IPS DF 6.9 (cell line): ENCODE data around the gene SRR.
A peak's percentile ranks its signal among the peaks of the same experiment; 100 is the strongest.

Source experiments
- DNase-seq: peaks from one replicate; pipeline ENCODE4 v3.0.0-alpha.2; 2013; ENCODE audit warnings: low read depth, low spot score
- H3K27ac ChIP-seq: one replicate; pipeline ENCODE4 v1.5.1; 2013; ENCODE audit warnings: low read length, control low read depth
- H3K27me3 ChIP-seq: 2 replicates; pipeline ENCODE4 v1.6.1; 2013; ENCODE audit warnings: mild to moderate bottlenecking, low read length; ENCODE audit not compliant: control insufficient read depth, insufficient read depth
- H3K36me3 ChIP-seq: 2 replicates; pipeline ENCODE4 v1.6.1; 2013; ENCODE audit warnings: low read length; ENCODE audit not compliant: control insufficient read depth, insufficient read depth
- H3K4me1 ChIP-seq: 2 replicates; pipeline ENCODE4 v1.6.1; 2013; ENCODE audit warnings: low read length; ENCODE audit not compliant: control insufficient read depth, insufficient read depth
- H3K4me3 ChIP-seq: 2 replicates; pipeline ENCODE4 v1.5.1; 2013; ENCODE audit warnings: mild to moderate bottlenecking, low read length
- H3K9me3 ChIP-seq: 2 replicates; pipeline ENCODE4 v1.6.1; 2013; ENCODE audit warnings: low read length, inconsistent platforms; ENCODE audit not compliant: control insufficient read depth, insufficient read depth
- WGBS: extraction: QIAGEN DNeasy Blood & Tissue Kit; methylation state at CpG from one replicate; pipeline ENCODE4 v1.1.7; 2013; ENCODE audit warnings: mixed read lengths, missing lambda C conversion rate; ENCODE audit not compliant: insufficient read length, insufficient coverage; 5-methylcytosine and 5-hydroxymethylcytosine counted together

Gene SRR

DNA sequence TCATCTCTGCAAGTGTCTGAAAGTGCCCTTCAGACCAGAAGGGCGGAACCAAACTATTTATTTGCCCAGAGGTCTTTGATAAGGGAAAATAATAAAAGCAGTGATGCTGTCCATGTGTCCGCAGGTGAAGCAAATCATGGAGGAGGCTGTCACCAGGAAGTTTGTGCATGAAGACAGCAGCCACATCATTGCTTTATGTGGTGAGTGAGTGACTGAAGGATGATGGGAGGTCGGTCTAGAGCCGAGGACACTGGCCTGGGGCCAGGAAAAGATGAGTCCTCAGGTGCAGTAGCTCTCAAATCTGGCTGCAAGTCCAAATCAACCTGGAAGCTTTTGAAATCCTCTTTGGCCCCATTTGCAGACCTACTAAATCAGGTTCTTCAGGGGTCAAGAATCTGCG lies 39.7 kb downstream of the SRR start:
- whole genome bisulfite sequencing = no CpG with 5 or more reads among the region's 5 CpGs
- H3K27me3 ChIP-seq = no peaks in the 10 kb centered on the region
- DNase-seq = no peak
- no peak overlapping the region for H3K4me3 ChIP-seq
- H3K36me3 ChIP-seq = no peaks in the 10 kb centered on the region
- peaks cover 2% of the 10 kb centered on the region; the same call in 1 of the 2 replicates for H3K4me1 ChIP-seq
- H3K9me3 ChIP-seq = no peaks in the 10 kb centered on the region
- H3K27ac ChIP-seq = no peak overlapping the region

DNA sequence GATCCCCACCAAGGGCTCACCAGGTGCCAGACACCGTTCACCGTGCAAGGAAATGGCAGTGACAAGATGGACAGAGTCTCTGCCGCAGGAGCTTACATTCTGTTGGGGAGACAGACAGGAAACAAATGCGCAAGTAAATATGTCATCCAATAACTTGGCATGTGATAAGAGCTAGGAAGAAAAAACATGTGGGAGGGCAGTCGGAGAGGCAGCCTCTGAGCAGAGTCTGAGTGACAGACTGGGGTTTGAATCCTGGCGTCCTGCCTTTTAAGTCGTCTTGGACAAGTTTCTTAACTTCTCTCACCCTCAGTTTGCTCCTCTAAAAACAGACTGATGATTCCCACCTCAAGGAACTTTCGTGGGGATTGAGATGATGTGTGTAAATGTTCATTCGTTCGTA lies 40.8 kb downstream of the SRR start:
- no CpG with 5 or more reads among the region's 10 CpGs for WGBS
- H3K4me1 ChIP-seq = peaks cover 3% of the 10 kb centered on the region; the same call in 1 of the 2 replicates
- no peak overlapping the region for H3K4me3 ChIP-seq
- H3K27me3 ChIP-seq = no peaks in the 10 kb centered on the region
- no peaks in the 10 kb centered on the region for H3K36me3 ChIP-seq
- DNase-seq = no peak
- H3K27ac ChIP-seq = no peak overlapping the region
- H3K9me3 ChIP-seq = no peaks in the 10 kb centered on the region

DNA sequence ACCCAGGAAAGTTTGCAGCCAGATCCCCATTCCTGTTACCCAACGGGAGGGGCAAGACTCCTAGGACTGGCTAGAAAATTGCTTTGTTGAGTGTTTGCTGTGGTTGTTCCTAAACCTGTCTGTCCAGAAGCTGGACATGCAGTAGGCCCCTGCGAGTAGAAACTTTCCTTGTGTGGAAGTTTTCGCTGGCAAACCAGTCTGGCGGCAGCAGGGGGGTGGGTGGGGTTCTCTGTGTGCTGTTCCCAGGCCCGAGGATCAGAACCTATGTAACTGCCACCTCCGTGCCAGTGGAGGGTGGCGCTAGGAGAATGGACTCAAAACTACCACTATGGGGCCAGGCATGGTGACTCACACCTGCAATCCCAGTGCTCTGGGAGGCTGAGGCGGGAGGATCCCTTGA lies 42.7 kb downstream of the SRR start:
- Histone ChIP-seq H3K4me1 (peaks cover 3% of the 10 kb centered on the region; the same call in 1 of the 2 replicates), H3K27me3 (no peaks in the 10 kb centered on the region), H3K4me3 (no peak overlapping the region), H3K36me3 (no peaks in the 10 kb centered on the region), H3K27ac (no peak overlapping the region), H3K9me3 (no peaks in the 10 kb centered on the region)
- whole genome bisulfite sequencing = no CpG with 5 or more reads among the region's 8 CpGs
- no peak for DNase-seq

DNA sequence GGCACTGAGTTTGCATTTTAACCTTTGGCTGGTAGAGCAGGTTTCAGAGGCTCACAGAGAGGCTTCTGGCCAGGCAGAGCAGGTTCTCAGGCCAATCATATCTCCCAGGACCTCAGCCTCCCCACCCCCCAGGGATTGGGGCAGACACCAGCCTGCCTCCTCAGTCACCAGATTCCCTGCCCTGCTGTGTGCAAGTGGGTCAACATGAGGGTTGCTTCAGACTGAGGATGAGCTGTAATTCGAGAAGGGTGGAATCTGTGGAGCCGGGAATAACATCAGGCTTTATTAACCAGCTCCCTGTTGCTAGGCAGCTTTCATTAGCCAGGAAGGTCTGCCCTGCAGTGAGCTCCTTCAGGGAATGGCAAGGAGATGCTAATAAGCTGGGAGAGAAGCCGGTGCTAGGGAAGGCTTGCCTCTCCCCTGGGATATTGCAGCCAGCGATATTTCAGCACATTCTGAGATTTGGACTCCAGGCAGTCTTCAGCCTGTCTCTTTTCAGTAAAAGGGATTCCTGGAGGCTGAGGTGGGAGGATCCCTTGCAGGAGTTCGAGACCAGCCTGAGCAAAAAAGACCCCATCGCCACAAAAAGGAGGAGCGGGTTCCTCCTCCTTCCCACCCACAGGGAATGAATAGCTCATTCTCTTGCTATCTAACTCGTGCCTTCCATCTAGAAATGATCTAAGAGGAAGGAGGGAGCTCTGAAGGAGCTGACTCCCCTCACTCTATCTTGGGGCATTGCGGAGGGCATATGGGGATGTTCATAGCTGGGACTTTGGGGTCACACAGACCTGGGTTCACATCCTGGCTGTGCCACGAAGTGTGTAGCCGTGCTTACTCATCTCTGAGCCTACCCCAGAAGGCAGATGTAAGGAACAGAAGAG lies 44.3 kb downstream of the SRR start:
- Histone ChIP-seq H3K9me3 (no peaks in the 10 kb centered on the region), H3K4me1 (peaks cover 5% of the 10 kb centered on the region; the same call in 1 of the 2 replicates), H3K4me3 (no peak overlapping the region), H3K27me3 (no peaks in the 10 kb centered on the region), H3K36me3 (no peaks in the 10 kb centered on the region), H3K27ac (peak overlapping the region; percentile 24)
- no CpG with 5 or more reads among the region's 11 CpGs for WGBS
- DNase-seq = peak; percentile 92

- Histone ChIP-seq H3K4me1 (peaks cover 5% of the 10 kb centered on the region; the same call in 1 of the 2 replicates), H3K9me3 (no peaks in the 10 kb centered on the region), H3K27me3 (no peaks in the 10 kb centered on the region), H3K4me3 (no peak overlapping the region), H3K36me3 (no peaks in the 10 kb centered on the region), H3K27ac (no peak overlapping the region)
- WGBS = no CpG with 5 or more reads among the region's 6 CpGs
- no peak for DNase-seq
Measured at GRCh38 chr17:2351269-2351668, 47.5 kb downstream of the SRR start.

GRCh38 chr17:2354311-2354710 lies 50.6 kb downstream of the SRR start:
- Histone ChIP-seq H3K36me3 (no peaks in the 10 kb centered on the region), H3K27me3 (no peaks in the 10 kb centered on the region; the same call in 1 of the 2 replicates), H3K4me3 (no peak overlapping the region), H3K9me3 (no peaks in the 10 kb centered on the region), H3K4me1 (peaks cover 5% of the 10 kb centered on the region), H3K27ac (no peak overlapping the region)
- no peak for DNase-seq
- WGBS = no CpG with 5 or more reads among the region's 8 CpGs

DNA sequence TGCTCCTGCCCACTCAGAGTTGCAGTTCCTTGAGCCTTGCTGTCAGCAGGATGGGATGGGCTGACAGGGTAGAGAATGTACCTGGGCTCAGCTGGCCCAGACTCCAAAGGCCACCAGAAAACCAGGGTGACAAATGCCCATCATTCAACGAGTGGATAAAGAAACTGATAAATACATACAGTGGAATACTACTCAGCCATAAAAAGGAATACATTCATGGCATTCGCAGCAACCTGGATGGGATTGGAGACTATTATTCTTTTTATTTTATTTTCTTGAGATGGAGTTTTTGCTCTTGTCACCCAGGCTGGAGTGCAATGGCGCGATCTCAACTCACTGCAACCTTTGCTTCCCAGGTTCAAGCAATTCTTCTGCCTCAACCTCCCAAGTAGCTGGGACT lies 53.5 kb downstream of the SRR start:
- H3K9me3 ChIP-seq = no peaks in the 10 kb centered on the region
- no peaks in the 10 kb centered on the region for H3K36me3 ChIP-seq
- no peak overlapping the region for H3K27ac ChIP-seq
- no CpG with 5 or more reads among the region's 4 CpGs for WGBS
- H3K4me1 ChIP-seq = peaks cover 5% of the 10 kb centered on the region
- no peak for DNase-seq
- H3K27me3 ChIP-seq = no peaks in the 10 kb centered on the region; the same call in 1 of the 2 replicates
- no peak overlapping the region for H3K4me3 ChIP-seq

DNA sequence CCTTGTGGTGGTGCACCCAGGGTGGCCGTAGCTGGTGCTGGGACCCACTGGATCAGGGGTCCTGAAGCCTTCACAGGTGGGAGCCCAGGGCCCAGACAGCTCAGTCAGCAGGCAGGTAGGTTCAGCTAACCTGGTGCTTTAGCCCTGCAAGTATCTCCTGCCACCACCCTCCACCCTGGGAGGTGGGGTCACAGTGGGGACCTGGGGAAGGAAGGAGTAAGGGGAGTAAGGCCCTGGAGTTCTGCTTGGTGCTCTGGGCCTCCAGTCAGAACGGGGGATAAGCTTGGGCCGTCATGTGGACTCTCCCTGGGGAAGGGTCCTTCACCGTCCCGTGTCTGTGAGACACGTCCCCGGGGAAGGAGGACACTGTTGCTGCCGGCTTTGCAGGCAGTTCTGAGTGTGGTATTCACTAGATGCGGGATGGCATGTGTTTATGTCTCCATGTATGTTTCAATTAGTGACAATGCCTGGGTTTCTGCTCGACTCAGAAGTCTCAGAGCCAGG lies 54.2 kb downstream of the SRR start:
- no peak for DNase-seq
- Histone ChIP-seq H3K9me3 (no peaks in the 10 kb centered on the region), H3K27me3 (no peaks in the 10 kb centered on the region; the same call in 1 of the 2 replicates), H3K36me3 (peaks cover 3% of the 10 kb centered on the region; the same call in 1 of the 2 replicates), H3K4me3 (no peak overlapping the region), H3K4me1 (peaks cover 3% of the 10 kb centered on the region), H3K27ac (no peak overlapping the region)
- WGBS = no CpG with 5 or more reads among the region's 10 CpGs

DNA sequence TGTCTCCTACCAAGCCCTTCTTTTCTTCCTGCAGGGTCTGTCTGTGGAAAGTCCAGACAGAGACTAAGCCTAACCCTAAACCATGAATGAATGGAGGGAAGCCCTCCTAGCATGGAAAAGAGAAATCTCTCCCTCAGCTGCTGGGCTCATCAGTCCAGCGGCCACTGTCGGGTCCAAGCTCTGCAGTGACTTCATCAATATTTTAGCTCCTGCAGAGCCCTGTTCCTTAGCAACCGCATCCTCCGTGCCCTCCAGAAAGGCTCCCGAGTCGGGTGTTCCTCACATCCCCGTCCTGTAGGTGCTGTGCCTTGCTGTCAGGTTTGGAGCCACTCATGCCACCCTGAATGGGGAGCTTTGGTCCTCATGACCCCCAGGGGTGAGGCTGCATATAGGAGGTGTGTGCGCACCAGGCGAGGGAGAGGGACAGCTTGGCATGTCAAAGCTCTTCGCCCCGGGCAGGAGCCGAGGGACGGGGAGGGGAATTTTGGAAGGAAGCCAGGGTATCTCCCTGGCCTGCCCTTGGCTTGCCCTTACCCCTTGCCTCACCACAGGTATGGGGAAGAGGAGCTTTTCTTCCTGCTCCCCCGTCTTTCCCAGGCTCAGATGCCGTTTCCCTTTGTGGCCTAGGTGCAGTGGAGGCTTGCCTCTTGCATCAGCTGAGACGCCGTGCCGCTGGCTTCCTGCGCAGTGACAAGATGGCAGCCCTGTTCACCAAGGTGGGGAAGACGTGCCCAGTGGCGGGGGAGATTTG lies 57.4 kb downstream of the SRR start:
- no peak overlapping the region for H3K27ac ChIP-seq

DNA sequence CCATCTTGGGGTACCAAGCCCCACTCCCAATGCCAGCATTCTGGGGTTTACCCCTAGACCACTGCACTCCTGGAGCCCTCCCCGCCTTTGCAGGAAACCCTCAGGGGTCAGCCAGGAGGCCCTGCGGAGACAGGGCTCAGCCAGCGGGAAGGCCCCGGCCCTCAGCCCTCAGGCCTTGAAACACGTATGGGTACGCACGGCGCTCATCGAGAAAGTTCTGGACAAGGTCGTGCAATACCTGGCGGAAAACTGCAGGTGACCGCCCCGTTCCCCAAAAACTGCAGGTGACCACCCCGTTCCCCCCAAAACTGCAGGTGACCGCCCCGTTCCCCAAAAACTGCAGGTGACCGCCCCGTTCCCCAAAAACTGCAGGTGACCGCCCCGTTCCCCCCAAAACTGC lies 58.3 kb downstream of the SRR start:
- no CpG with 5 or more reads among the region's 20 CpGs for WGBS
- Histone ChIP-seq H3K27me3 (no peaks in the 10 kb centered on the region; the same call in 1 of the 2 replicates), H3K4me1 (peaks cover 3% of the 10 kb centered on the region), H3K36me3 (peaks cover 6% of the 10 kb centered on the region; the same call in 1 of the 2 replicates), H3K4me3 (no peak overlapping the region), H3K9me3 (no peaks in the 10 kb centered on the region), H3K27ac (no peak overlapping the region)
- DNase-seq = no peak

More for the DNA sequence above, 57.4 kb downstream of the SRR start:
- Histone ChIP-seq H3K4me1 (peaks cover 3% of the 10 kb centered on the region), H3K27me3 (no peaks in the 10 kb centered on the region; the same call in 1 of the 2 replicates), H3K4me3 (no peak overlapping the region), H3K9me3 (no peaks in the 10 kb centered on the region), H3K36me3 (peaks cover 6% of the 10 kb centered on the region; the same call in 1 of the 2 replicates)
- no CpG with 5 or more reads among the region's 21 CpGs for WGBS
- DNase-seq = no peak
